ENCODE results near the gene CACNA1F.

DNA sequence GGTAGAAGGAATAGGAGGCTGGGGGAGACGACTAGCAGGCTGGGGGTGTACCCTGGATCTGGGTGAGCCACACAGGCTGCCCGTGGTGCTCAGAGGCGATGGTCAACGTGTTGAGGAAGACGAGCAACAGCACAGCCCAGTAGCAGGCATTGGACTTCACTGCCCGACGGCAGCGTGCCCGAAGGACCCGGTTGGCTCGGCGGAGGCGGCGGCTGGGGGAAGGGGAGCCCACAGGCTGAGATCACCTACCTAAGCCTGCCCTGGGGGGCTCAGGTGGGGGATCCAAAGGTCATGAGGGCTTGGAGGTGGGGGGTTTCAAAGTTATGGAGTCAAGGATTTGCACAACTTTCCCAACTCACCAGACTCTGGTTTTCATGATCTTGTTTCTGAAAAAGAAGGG lies 7.3 kb downstream of the CACNA1F start:
- no peak for TF ChIP-seq EZH2 (IDR thresholded peaks at IDR 0.05; ENCODE audit: borderline replicate concordance, low read depth, low read length, poor library complexity, severe bottlenecking)
- TF ChIP-seq, protein P1, sequence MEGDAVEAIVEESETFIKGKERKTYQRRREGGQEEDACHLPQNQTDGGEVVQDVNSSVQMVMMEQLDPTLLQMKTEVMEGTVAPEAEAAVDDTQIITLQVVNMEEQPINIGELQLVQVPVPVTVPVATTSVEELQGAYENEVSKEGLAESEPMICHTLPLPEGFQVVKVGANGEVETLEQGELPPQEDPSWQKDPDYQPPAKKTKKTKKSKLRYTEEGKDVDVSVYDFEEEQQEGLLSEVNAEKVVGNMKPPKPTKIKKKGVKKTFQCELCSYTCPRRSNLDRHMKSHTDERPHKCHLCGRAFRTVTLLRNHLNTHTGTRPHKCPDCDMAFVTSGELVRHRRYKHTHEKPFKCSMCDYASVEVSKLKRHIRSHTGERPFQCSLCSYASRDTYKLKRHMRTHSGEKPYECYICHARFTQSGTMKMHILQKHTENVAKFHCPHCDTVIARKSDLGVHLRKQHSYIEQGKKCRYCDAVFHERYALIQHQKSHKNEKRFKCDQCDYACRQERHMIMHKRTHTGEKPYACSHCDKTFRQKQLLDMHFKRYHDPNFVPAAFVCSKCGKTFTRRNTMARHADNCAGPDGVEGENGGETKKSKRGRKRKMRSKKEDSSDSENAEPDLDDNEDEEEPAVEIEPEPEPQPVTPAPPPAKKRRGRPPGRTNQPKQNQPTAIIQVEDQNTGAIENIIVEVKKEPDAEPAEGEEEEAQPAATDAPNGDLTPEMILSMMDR (conservative IDR thresholded peaks at IDR 0.05; ENCODE audit: low read depth, low read length) = no peak

Data from A673 (cell line).